Caco-2 (cell line): Measurements from ENCODE around the gene MTFMT. TPM values are rescaled to one million over a fixed set of nuclear protein-coding genes. Genes with fewer than 3 reads are reported as not detected.
"Not testable (repeated sequence)": the region's sequence is repeated elsewhere in the genome, so short reads cannot be mapped to it uniquely, and the experiment has no call there.

ENCODE experiments used
- BruUV-seq: library from RNA; stranded (reverse); fragments of 400-500 nt; replicated peaks from 2 replicates; lab custom pipeline; 2021; lab: Mats Ljungman, UMichigan
- CTCF ChIA-PET: fragments of 300-600 bp; sonication (Branson Sonifier 250); formaldehyde crosslinking; loops from one replicate; lab custom pipeline; 2022; ENCODE audit warnings: antibody characterized with exemption; lab: Charles Lee
- POLR2A ChIA-PET: fragments of 300-600 bp; sonication (Branson Sonifier 250); formaldehyde crosslinking; loops from one replicate; lab custom pipeline; 2022; ENCODE audit warnings: antibody characterized with exemption; lab: Charles Lee
- DNase-seq, 2 experiments: peaks; one replicate each; pipeline versions ENCODE4 v3.0.0 to v3.0.0-alpha.2; 2020 to 2022
- H3K27me3 ChIP-seq: replicated peaks from 2 replicates; pipeline ENCODE4 v1.6.0; 2011; ENCODE audit warnings: low read length; ENCODE audit not compliant: control insufficient read depth, insufficient read depth
- H3K36me3 ChIP-seq: 2 replicates; pipeline ENCODE4 v1.5.1; 2011; ENCODE audit warnings: low read length; ENCODE audit not compliant: control insufficient read depth, insufficient read depth
- H3K4me1 ChIP-seq: fragments of 250-450 bp; sonication (Bioruptor Pico); 2 replicates; pipeline ENCODE4 v1.5.1; 2020; ENCODE audit warnings: mild to moderate bottlenecking
- H3K4me3 ChIP-seq: 2 replicates; pipeline ENCODE4 v1.5.1; 2011; ENCODE audit warnings: low read depth, mild to moderate bottlenecking, control low read depth, low read length
- H3K9me3 ChIP-seq: fragments of 250-450 bp; sonication (Bioruptor Pico); 2 replicates; pipeline ENCODE4 v1.5.1; 2020; ENCODE audit warnings: mild to moderate bottlenecking, moderate library complexity
- H3K27ac Mint-ChIP-seq: one replicate; pipeline ENCODE4 v1.8.0; 2022; ENCODE audit warnings: mixed read lengths; ENCODE audit not compliant: unreplicated experiment
- H3K27me3 Mint-ChIP-seq: one replicate; pipeline ENCODE4 v1.8.0; 2022; ENCODE audit warnings: mixed read lengths; ENCODE audit not compliant: insufficient read depth, unreplicated experiment
- H3K36me3 Mint-ChIP-seq: one replicate; pipeline ENCODE4 v1.8.0; 2022; ENCODE audit warnings: mild to moderate bottlenecking, mixed read lengths; ENCODE audit not compliant: insufficient read depth, unreplicated experiment
- H3K4me1 Mint-ChIP-seq: one replicate; pipeline ENCODE4 v1.8.0; 2022; ENCODE audit warnings: low read depth, mixed read lengths; ENCODE audit not compliant: unreplicated experiment
- H3K4me3 Mint-ChIP-seq: one replicate; pipeline ENCODE4 v1.8.0; 2022; ENCODE audit warnings: mild to moderate bottlenecking, moderate library complexity, mixed read lengths; ENCODE audit not compliant: unreplicated experiment
- H3K9me3 Mint-ChIP-seq: one replicate; pipeline ENCODE4 v1.8.0; 2022; ENCODE audit warnings: mixed read lengths; ENCODE audit not compliant: unreplicated experiment
- intact Hi-C: fragments of 100-400 bp; cut with micrococcal nuclease; formaldehyde crosslinking; loops from one replicate; pipeline ENCODE4 v1.10.0; 2022; ENCODE audit not compliant: unreplicated experiment
- total RNA-seq: library from RNA; stranded (reverse); gene quantifications from 2 replicates; pipeline ENCODE4 v1.2.3, GENCODE V29; 2022
- TF ChIP-seq, protein P1 (sequence below), 2 experiments: fragments of 200-600 bp in 1 of 2; IDR thresholded peaks; 1 replicate in 1 of 2; 2 replicates in 1 of 2; pipeline versions ENCODE4 v1.5.1 to v1.8.0; 2011 to 2022; ENCODE audit warnings: antibody characterized with exemption in 1 of 2, control low read depth in 1 of 2, inconsistent platforms in 1 of 2, low read depth in 1 of 2, low read length in 1 of 2, mild to moderate bottlenecking in 1 of 2, moderate library complexity in 1 of 2; ENCODE audit not compliant: insufficient read depth in 1 of 2, severe bottlenecking in 1 of 2, unreplicated experiment in 1 of 2

Gene MTFMT
- total RNA-seq, 1 experiment from 2014 or later = 24.7 TPM

DNA sequence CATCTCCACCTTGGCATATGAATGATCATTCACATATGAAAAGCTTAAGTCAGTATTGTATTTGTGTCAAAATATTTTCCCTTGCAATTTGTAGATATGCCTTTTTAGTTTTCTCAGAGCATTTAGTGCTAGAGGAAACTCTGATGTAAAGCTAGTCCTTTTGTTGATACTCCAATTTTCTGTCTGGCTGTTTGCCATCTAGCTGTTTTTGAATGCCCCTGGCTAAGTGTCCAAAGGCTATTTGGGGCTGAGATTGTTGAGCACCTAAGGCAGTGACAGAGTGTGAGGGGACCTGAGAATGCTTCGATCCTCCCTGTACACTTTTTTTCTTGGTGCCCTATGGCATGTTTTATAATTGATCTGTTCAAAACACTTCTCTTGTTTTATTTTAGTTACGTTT is 18.8 kb upstream of the MTFMT start:
- H3K4me1 ChIP-seq = peaks cover 32% of the 10 kb centered on the region
- Mint-ChIP-seq H3K9me3 (no peaks in the 10 kb centered on the region), H3K27me3 (no peaks in the 10 kb centered on the region), H3K36me3 (peaks cover 7% of the 10 kb centered on the region), H3K27ac (no peak overlapping the region), H3K4me3 (no peak overlapping the region), H3K4me1 (peaks cover 33% of the 10 kb centered on the region)
- no peak for DNase-seq
- CTCF ChIA-PET = interaction anchor here (0.6 to 1.1 kb wide), 2 partner anchors 14 to 312 kb away, joined by 4 to 5 read pairs; no protein-coding TSS in a partner anchor
- H3K36me3 ChIP-seq = no peaks in the 10 kb centered on the region
- no peaks in the 10 kb centered on the region for H3K9me3 ChIP-seq
- no peak overlapping the region for H3K4me3 ChIP-seq
- intact Hi-C loops = no loop called here
- no peaks in the 10 kb centered on the region for H3K27me3 ChIP-seq
- POLR2A ChIA-PET = no interaction called here
- TF ChIP-seq, protein P1, sequence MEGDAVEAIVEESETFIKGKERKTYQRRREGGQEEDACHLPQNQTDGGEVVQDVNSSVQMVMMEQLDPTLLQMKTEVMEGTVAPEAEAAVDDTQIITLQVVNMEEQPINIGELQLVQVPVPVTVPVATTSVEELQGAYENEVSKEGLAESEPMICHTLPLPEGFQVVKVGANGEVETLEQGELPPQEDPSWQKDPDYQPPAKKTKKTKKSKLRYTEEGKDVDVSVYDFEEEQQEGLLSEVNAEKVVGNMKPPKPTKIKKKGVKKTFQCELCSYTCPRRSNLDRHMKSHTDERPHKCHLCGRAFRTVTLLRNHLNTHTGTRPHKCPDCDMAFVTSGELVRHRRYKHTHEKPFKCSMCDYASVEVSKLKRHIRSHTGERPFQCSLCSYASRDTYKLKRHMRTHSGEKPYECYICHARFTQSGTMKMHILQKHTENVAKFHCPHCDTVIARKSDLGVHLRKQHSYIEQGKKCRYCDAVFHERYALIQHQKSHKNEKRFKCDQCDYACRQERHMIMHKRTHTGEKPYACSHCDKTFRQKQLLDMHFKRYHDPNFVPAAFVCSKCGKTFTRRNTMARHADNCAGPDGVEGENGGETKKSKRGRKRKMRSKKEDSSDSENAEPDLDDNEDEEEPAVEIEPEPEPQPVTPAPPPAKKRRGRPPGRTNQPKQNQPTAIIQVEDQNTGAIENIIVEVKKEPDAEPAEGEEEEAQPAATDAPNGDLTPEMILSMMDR (IDR thresholded peaks at IDR 0.05; ENCODE audit: insufficient read depth in 1 of 2, low read depth in 1 of 2, low read length in 1 of 2, severe bottlenecking in 1 of 2, unreplicated experiment in 1 of 2) = no peak
- BruUV-seq = no TSS peak

DNA sequence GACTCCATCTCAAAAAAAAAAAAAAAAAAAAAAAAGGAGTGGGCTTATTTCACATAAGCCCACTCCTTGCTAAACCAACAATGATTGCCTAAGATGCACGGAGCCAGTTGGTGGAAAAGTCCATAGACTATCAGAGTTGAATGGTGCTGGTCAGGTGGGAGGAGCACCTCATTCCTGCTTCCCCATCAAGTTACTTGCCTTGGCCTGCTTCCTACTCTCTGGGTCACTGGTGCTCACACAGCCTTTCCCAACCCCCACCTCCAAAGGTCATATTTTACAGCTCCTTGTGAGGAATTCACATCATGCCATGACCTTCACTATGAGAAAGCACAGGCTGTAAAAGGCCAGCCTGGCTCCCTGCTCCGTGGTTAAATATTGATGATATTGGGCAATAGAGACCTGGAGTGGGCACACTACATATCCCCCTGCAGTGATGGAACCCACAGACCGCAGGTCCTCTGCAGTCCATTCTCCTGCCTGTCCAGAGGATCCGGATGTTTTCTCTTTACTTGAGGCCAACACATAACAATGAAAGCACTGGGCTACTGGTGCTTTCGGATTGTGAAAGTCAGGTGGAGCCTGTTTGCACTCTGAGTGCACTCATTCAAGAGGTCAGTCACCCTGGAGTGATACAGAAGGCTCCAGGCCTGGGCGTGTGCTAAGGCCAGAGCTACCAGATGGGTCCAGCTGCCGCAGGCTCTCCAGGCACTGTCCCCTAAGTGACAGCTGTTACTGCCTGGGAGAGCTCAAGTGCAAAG is 15.5 kb upstream of the MTFMT start, which contains the start of gene SLC51B:
SLC51B (plus strand) TSS at position 664 of the 758 bp plus-strand sequence. CDS start 4,618 bp downstream, outside the sequence.
- CTCF ChIA-PET = interaction anchor here (0.6 to 3.9 kb wide), 8 partner anchors 10 to 324 kb away, joined by 3 to 41 read pairs (median 6); no protein-coding TSS in a partner anchor
- no peaks in the 10 kb centered on the region for H3K27me3 ChIP-seq
- DNase-seq = peak; percentile 91 to 96
- POLR2A ChIA-PET = interaction anchor here (0.5 to 1.7 kb wide), 4 partner anchors 8 to 141 kb away, joined by 3 to 9 read pairs (median 6); partner anchors contain the start of gene CLPX
- peaks cover 44% of the 10 kb centered on the region for H3K4me1 Mint-ChIP-seq
- TF ChIP-seq, protein P1 (IDR thresholded peaks at IDR 0.05; ENCODE audit: insufficient read depth in 1 of 2, low read depth in 1 of 2, low read length in 1 of 2, severe bottlenecking in 1 of 2, unreplicated experiment in 1 of 2) = no peak
- no peaks in the 10 kb centered on the region for H3K27me3 Mint-ChIP-seq
- H3K4me1 ChIP-seq = peaks cover 59% of the 10 kb centered on the region
- no TSS peak for BruUV-seq
- peak within 1 kb of the TSS; percentile 61 for H3K4me3 Mint-ChIP-seq
- no peaks in the 10 kb centered on the region for H3K36me3 ChIP-seq
- H3K36me3 Mint-ChIP-seq = peaks cover 7% of the 10 kb centered on the region
- H3K27ac Mint-ChIP-seq = peak within 1 kb of the TSS; percentile 70
- H3K9me3 Mint-ChIP-seq = no peaks in the 10 kb centered on the region
- intact Hi-C loops = loop anchor here (1.0 kb wide), 3 partner anchors 9 to 44 kb away; no protein-coding TSS in a partner anchor
- no peaks in the 10 kb centered on the region for H3K9me3 ChIP-seq
- H3K4me3 ChIP-seq = peak within 1 kb of the TSS; percentile 29

DNA sequence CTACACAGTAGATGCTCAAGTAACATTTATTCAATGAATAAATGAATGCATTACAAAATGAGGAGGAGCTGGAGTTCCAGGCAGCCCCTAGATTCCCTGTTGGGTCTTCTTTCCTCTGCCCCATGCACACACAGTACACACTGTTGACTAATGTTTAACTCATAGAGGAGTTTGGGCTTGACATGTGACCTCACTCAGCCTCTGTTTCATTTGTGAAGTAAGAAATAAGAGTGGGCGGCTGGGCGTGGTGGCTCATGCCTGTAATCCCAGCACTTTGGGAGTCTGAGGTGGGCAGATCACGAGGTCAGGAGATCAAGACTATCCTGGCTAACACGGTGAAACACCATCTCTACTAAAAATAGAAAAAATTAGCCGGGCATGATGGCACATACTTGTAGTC is 14.8 kb upstream of the MTFMT start:
- Mint-ChIP-seq H3K4me3 (peak overlapping the region; percentile 61), H3K27ac (peak overlapping the region; percentile 70), H3K4me1 (peaks cover 40% of the 10 kb centered on the region)
- TSS peak; percentile 47 for BruUV-seq
- peak; percentile 65 to 82 for DNase-seq
- H3K9me3 Mint-ChIP-seq, H3K4me3 ChIP-seq, H3K27me3 Mint-ChIP-seq, H3K9me3 ChIP-seq, intact Hi-C loops, H3K27me3 ChIP-seq, H3K36me3 ChIP-seq, H3K36me3 Mint-ChIP-seq: not testable (repeated sequence)
- POLR2A ChIA-PET = interaction anchor here (1.7 kb wide), 1 partner anchor 45 kb away, joined by 9 read pairs; no protein-coding TSS in a partner anchor
- peaks cover 61% of the 10 kb centered on the region for H3K4me1 ChIP-seq
- CTCF ChIA-PET = interaction anchor here (0.6 to 3.9 kb wide), 8 partner anchors 10 to 324 kb away, joined by 3 to 41 read pairs (median 6); no protein-coding TSS in a partner anchor
